Measurements from ENCODE around the gene TMC2.
"Not testable (repeated sequence)": the region's sequence is repeated elsewhere in the genome, so short reads cannot be mapped to it uniquely, and the experiment has no call there.

The TMC2 gene

DNA sequence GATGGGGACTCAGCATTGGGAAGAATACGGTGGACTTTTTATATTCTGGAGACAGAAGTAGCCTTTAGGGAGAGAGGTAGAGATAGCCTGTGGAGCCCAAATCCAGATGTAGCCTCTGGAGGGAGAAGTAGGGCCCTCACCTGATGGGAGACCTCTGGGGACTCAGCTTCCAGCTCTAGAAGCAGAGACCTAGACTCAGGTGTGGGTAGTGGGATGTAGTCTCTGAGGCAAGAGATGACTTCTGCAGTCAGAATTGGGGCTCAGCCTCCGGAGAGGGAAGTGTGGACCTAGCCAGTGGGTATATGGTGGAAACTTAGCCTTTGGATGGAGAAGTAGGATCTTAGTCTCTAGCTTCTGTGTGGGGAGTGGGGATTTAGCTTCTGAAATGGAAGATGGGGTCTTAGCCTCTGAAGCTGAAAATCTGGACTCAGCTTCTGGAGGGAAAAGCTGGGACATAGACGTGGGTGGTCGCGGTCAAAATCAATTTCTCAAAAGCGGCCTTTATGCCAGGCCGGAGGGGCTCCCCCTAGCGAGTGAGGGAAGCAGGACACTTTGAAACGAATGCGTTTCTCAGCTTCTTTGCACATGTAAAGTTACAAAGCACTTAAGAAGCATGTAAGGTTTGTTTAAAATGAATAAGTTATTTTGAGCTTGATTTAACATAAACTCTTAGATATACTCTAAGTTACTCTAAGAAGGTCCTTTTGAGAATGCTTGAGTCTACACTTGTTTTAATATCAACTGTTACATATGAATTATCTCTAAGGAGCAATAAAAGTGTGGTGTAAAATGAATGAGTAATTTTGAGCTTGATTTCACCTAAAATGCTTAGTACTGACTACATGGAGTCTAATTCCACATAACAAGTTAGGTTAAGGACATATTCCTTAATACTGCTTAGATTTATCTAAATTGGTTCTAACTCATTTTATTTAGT, 14.7 kb upstream of the TMC2 start:
- no peak overlapping the region for H3K4me3 Mint-ChIP-seq
- H3K9me3 Mint-ChIP-seq = no peaks in the 10 kb centered on the region
- H3K36me3 Mint-ChIP-seq (ENCODE audit: low read depth) = no peaks in the 10 kb centered on the region
- no peak overlapping the region for H3K27ac Mint-ChIP-seq
- H3K27me3 Mint-ChIP-seq = peaks cover 6% of the 10 kb centered on the region
- H3K4me1 Mint-ChIP-seq (ENCODE audit: low read depth) = peaks cover 15% of the 10 kb centered on the region

DNA sequence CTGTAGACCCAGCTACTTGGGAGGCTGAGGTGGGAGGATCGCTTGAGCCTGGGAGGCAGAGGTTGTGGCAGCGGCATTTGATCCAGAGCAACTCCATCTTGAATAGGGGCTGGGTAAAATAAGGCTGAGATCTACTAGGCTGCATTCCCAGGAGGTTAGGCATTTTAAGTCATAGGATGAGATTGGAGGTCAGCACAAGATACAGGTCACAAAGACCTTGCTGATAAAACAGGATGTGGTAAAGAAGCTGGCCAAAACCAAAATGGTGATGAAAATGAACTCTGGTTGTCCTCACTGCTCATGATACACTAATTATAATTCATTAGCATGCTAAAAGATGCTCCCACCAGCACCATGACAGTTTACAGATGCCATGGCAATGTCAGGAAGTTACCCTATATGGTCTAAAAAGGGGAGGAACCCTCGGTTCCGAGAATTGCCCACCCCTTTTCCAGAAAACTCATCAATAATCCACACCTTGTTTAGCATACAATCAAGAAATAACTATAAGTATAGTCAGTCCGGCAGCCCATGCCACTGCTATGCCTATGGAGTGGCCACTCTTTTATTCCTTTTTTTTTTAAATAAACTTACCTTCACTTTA, 13.4 kb upstream of the TMC2 start:
- H3K27me3 Mint-ChIP-seq; H3K4me3 Mint-ChIP-seq; H3K27ac Mint-ChIP-seq; H3K36me3 Mint-ChIP-seq (ENCODE audit: low read depth); H3K9me3 Mint-ChIP-seq: not testable (repeated sequence)
- H3K4me1 Mint-ChIP-seq (ENCODE audit: low read depth) = peaks cover 15% of the 10 kb centered on the region

DNA sequence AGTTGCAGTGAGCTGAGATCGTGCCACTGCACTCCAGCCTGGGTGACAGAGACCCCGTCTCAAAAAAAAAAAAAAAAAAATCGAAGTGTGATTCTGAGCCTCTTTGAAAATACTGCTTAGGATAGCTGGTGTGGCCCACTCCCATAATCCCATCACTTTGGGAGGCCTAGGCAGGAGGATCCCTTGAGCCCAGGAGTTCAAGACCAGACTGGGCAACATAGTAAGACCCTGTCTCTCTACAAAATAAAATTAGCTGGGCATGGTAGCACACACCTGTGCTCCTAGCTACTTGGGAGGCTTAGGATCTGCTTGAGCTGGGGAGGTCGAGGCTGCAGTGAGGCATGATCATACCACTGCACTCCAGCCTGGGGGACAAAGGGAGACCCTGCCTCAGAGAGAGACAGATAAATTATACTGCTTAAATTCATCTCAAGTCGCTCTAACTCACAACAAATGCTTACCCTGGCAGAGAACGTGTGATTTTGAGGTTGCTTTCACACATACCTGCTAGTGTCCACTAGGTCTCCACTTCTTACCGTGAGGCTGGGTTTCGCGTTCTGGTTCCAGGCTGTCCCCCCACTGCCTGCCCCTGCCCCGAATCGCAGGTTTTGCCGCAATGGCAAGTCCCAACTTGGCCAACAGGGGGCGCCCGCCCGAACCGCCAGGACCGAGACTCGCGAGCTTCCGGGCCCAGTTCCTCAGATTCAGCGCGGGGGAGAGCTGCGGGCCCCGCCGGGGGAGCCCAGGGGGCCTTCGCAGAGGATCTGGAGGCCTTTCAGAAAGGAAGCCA, 12.3 kb upstream of the TMC2 start:
- Mint-ChIP-seq H3K4me1 (ENCODE audit: low read depth) (peaks cover 15% of the 10 kb centered on the region), H3K27me3 (peaks cover 6% of the 10 kb centered on the region), H3K4me3 (peak overlapping the region; percentile 81), H3K36me3 (ENCODE audit: low read depth) (no peaks in the 10 kb centered on the region), H3K27ac (peak overlapping the region; percentile 59), H3K9me3 (no peaks in the 10 kb centered on the region)

DNA sequence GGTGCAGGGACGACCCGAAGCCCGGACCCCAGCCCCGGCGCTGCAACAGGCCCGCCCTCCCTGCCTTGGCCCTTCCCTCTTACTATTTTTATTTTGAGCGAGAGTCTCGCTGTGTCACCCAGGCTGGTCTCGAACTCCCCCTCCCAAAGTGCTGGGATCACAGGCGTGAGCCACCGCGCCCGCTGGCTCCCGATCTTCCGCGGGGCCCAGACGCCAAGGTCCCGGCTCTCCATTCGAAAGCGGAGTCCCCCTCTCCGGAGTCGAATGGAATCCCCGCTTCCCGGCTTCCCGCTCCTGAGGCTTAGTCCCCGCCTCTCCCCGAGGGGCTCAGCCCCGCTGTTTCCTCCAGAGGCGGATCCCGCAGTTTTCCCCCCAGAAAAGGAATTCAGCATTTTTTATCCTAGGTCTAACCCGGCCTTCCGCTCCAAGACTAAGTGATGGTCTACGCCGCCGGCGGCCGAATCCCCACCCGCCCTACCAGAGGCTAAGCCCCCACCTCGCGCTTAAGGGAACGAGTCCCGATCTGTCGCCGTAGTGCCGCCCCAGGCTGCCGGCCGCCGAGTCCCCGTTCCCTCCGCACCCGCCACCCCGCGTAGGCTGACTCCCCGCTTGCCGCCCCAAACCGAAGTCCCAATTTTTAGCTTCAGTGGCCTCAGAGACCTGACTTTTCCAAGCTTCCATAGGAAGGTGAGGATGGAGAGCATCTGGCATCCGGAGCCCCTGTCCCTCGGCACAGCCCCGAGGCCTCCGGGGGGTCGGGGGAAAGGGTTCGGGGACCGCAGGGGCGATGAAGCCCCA, 11.5 kb upstream of the TMC2 start:
- Mint-ChIP-seq H3K36me3 (ENCODE audit: low read depth) (no peaks in the 10 kb centered on the region), H3K27ac (peak overlapping the region; percentile 59), H3K27me3 (peaks cover 6% of the 10 kb centered on the region), H3K9me3 (no peaks in the 10 kb centered on the region), H3K4me3 (peak overlapping the region; percentile 81), H3K4me1 (ENCODE audit: low read depth) (peaks cover 19% of the 10 kb centered on the region)

DNA sequence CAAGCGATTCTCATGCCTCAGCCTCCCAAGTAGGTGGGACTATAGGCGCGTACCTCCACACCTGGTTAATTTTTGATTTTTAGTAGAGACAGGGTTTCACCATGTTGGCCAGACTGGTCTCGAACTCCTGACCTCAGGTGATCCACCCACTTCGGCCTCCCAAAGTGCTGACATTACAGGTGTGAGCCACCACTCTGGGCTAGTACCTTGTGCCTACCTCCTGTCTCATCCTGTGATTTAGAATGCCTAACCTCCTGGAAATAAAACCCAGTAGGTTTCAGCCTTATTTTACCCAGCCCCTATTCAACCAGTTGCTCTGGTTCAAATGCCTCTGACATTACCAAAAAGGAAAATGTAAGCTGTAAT, 10.2 kb upstream of the TMC2 start:
- H3K4me3 Mint-ChIP-seq; H3K9me3 Mint-ChIP-seq; H3K36me3 Mint-ChIP-seq (ENCODE audit: low read depth); H3K27ac Mint-ChIP-seq; H3K27me3 Mint-ChIP-seq: not testable (repeated sequence)
- peaks cover 24% of the 10 kb centered on the region for H3K4me1 Mint-ChIP-seq (ENCODE audit: low read depth)

DNA sequence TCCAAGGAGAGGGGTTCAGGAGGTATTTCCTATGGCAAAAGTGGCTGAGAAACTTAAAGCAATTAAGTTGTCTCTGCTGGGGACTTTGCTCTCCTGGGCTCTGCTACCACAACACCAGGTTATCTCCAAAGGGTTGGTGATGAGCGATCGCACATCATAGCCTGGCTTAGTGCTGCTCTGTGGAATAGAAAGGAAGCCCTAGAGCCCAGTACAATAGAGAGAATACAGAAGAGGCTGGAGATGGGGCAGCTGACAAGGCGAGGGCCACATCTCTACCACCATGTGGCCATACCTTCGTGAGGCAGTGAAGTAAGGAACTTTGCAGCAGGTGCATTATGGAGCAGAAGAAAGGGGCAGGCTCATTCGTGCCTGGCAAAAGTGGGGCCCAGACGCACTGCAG, 8.6 kb upstream of the TMC2 start:
- Mint-ChIP-seq H3K27ac (no peak overlapping the region), H3K4me3 (no peak overlapping the region), H3K27me3 (peaks cover 2% of the 10 kb centered on the region)

DNA sequence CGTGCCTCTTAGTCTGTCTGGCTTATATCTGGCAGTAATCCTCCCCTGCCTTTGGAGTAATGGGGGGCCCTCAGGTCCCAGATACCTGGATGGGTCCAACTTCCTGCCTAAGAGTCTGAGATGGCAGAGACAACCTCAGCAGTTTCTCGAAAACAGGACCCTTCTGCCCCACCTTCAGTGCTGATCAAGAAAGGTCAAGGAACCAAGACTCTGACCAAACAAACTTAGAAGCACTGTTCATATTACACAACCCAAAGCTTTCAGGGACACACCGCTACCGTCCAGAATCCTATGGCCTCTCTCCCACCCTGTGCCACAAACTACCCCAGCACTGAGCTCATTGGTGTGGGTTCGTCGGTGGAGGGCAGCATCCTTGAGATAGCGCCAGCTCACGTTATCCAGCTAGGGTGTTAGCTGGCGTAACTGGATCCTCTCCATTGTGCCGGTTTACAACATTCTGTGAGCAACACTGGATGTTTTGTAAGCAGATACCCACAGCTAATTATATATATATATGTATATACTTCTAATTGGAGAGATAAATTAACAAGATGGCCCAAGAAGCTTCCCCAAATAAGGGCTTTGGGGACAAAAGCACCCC, 7.6 kb upstream of the TMC2 start:
- no peak overlapping the region for H3K27ac Mint-ChIP-seq
- no peak overlapping the region for H3K4me3 Mint-ChIP-seq
- H3K4me1 Mint-ChIP-seq (ENCODE audit: low read depth) = peaks cover 24% of the 10 kb centered on the region
- no peaks in the 10 kb centered on the region for H3K36me3 Mint-ChIP-seq (ENCODE audit: low read depth)
- H3K27me3 Mint-ChIP-seq = peaks cover 3% of the 10 kb centered on the region
- H3K9me3 Mint-ChIP-seq = no peaks in the 10 kb centered on the region

More for the DNA sequence above, 8.6 kb upstream of the TMC2 start:
- Mint-ChIP-seq H3K9me3 (no peaks in the 10 kb centered on the region), H3K4me1 (ENCODE audit: low read depth) (peaks cover 24% of the 10 kb centered on the region), H3K36me3 (ENCODE audit: low read depth) (no peaks in the 10 kb centered on the region)

DNA sequence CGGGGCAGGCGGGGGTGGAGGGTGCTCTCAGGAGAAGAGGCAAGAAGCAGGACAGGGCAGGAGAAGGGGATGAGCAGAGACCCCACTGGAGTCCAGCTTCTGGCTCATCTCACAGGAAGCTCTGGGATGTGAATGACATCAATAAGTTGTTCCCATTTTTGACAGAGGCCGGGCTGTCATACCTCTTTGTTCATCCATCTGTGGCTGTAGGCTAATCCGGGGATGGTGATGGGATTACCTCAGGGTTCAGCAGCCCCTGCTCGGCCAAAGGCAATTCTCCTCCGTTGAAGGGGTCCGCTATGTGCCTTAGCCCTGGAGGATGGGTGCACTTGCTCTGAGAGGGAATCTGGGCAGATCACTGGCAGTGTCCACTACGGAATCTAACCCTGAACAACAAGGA, 3.3 kb upstream of the TMC2 start:
- Mint-ChIP-seq H3K4me3 (no peak overlapping the region), H3K27ac (no peak overlapping the region), H3K4me1 (ENCODE audit: low read depth) (peaks cover 9% of the 10 kb centered on the region), H3K27me3 (peaks cover 7% of the 10 kb centered on the region), H3K9me3 (no peaks in the 10 kb centered on the region), H3K36me3 (ENCODE audit: low read depth) (no peaks in the 10 kb centered on the region)

DNA sequence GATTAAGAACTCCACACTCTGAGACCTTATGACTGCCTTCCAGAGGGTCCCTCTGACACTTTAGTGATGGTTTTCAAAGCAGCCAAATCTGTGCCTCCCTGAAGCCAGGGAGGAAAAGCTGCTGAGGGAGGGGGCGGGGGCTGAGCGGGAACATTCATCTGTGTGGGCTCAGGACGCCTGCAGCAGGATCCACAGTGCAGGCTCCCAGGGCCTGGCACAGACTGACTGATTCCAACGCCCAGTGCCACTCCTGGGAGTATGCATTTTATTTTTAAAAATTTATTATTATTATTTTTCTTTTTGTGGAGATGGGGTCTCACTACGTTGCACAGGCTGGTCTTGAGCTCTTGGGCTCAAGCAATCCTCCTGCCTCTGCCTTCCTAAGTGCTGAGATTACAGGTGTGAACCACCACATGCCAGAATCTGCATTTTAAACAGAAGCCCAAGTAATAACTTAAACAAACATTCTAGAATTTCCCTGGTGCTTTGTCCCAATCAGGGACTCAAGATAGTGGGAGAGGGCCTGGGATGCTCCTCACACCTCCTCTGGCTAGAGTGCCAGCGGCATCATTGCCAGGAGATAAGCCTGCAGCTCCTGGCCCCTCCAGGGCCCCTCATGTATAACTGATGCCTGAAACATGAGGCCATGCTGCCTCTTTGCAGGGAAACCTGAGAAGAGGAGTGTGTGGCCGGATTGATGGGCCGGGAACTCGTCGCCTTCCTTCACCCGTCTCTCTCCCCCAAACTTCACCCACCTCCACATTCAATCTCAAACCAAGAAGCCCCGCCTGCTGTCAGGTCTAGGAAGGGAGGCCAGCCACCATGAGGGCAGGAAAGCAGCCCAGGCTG, 438 bp upstream of the TMC2 start:
- no peak overlapping the region for H3K27ac Mint-ChIP-seq
- H3K36me3 Mint-ChIP-seq (ENCODE audit: low read depth) = no peaks in the 10 kb centered on the region
- H3K9me3 Mint-ChIP-seq = no peaks in the 10 kb centered on the region
- H3K4me1 Mint-ChIP-seq (ENCODE audit: low read depth) = no peaks in the 10 kb centered on the region
- H3K27me3 Mint-ChIP-seq = peaks cover 25% of the 10 kb centered on the region
- H3K4me3 Mint-ChIP-seq = no peak overlapping the region

DNA sequence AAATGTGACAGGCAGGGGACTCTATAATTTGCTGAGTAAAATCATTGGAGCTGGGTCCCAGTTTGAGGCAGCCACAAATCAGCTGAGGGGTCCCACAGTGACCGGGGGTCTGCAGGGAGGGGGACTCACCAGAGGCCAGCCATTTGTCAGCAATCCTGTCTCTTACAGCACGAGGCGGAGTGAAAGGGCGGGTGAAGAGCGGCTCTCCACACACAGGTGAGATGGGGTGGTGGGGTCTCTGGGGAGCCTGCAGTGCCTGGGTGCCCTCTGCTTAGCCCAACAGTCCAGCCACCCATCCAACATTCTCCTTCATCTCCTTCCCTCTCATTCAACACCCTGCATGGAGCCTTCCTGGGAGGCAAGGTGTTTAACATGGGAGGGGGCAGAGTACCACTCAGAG, 728 bp downstream of the TMC2 start:
- H3K36me3 Mint-ChIP-seq (ENCODE audit: low read depth) = no peaks in the 10 kb centered on the region
- no peaks in the 10 kb centered on the region for H3K9me3 Mint-ChIP-seq
- H3K4me1 Mint-ChIP-seq (ENCODE audit: low read depth) = no peaks in the 10 kb centered on the region
- no peak overlapping the region for H3K4me3 Mint-ChIP-seq
- no peak overlapping the region for H3K27ac Mint-ChIP-seq
- peaks cover 32% of the 10 kb centered on the region for H3K27me3 Mint-ChIP-seq

DNA sequence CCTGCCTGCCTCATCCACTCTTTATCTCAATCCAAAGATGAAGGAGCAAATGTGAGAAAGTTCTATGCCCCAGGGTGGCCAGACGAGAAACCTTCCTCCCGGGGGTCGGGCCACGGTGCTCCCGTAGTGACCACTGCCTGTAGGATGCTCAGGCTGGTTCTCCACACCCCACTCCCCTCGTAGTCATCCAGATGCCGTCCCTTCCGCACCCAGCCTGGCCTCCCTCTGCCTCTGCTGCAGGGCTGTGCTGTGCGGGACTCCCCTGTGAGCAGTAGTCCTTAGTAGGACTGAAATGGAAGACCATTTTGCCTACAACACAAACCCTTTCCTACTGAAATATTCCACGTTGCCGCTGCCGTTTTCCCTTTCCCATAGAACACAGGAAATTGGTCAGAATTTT, 2.0 kb downstream of the TMC2 start:
- Mint-ChIP-seq H3K27ac (no peak overlapping the region), H3K27me3 (peaks cover 36% of the 10 kb centered on the region), H3K36me3 (ENCODE audit: low read depth) (no peaks in the 10 kb centered on the region), H3K9me3 (no peaks in the 10 kb centered on the region), H3K4me3 (no peak overlapping the region), H3K4me1 (ENCODE audit: low read depth) (no peaks in the 10 kb centered on the region)

DNA sequence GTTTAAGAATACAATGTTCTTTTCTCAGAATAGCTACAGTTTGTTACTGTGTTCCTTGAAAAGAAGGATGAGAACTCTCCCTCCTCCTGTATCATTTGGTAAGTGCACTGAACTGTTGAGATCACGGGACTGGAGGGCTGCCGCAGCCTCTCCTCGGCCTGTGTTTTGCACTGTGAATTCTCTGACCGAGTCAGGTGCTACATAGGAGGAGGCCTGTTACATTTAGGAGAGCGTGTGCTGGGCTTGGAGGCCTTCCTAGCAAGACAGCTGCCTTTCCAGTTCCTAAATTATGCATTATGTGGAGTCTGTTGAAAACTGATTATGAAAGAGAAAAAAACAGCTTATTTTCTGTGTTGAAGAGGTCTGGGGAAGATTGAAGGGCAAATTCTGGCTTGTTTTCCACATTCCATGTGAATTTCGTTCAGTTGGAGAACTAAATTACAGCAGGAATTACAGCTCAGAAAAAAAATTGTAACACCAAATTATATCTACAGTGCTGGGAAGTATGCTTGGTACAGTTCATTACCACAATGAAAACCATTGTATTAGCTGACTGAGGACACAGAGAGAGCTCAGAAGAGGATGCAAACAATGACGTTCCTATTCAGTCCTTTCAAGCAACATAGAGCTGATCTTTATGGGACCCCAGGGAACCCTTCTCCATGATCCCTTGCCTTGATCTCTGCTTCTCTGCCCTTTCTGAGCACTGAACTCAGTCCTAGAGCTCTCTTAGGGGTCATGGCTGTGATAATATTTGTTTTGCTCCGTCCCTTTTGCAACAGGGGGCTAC, 2.8 kb downstream of the TMC2 start:
- no peaks in the 10 kb centered on the region for H3K36me3 Mint-ChIP-seq (ENCODE audit: low read depth)

DNA sequence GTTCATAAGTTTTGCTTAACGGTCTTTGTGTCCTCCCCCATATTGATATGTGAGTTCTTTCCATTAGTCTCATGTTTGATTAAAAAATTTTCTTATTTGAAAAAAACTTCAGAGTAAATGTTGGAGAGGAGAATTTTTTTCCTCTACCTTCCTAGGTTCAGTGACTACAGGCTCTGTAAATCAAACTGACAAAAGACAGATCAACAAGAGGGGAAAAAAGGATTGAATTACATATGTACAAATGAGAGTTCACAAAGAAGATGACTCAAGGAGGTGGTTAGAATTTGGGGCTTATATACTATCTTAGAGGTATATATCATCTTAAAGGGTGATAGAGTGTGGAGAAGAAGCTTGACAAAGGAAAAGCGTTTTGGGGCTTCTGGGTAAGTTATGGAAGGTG, 5.6 kb downstream of the TMC2 start:
- H3K27me3 Mint-ChIP-seq = peaks cover 46% of the 10 kb centered on the region
- no peaks in the 10 kb centered on the region for H3K4me1 Mint-ChIP-seq (ENCODE audit: low read depth)
- H3K36me3 Mint-ChIP-seq (ENCODE audit: low read depth) = no peaks in the 10 kb centered on the region
- H3K9me3 Mint-ChIP-seq = no peaks in the 10 kb centered on the region
- H3K4me3 Mint-ChIP-seq = no peak overlapping the region
- no peak overlapping the region for H3K27ac Mint-ChIP-seq

More for the DNA sequence above, 2.8 kb downstream of the TMC2 start:
- H3K27ac Mint-ChIP-seq = no peak overlapping the region
- no peak overlapping the region for H3K4me3 Mint-ChIP-seq
- H3K4me1 Mint-ChIP-seq (ENCODE audit: low read depth) = no peaks in the 10 kb centered on the region
- no peaks in the 10 kb centered on the region for H3K9me3 Mint-ChIP-seq
- H3K27me3 Mint-ChIP-seq = peaks cover 33% of the 10 kb centered on the region
